Mucosa of descending colon (tissue), 3 donors: ENCODE data around the gene PTPRT. TPM values are rescaled to one million over a fixed set of nuclear protein-coding genes. Genes with fewer than 3 reads are reported as not detected.

Experiments used
- ATAC-seq: fragments of 200-7000 bp; cut with Tn5 transposase; one replicate; pipeline ENCODE4 v1.9.1; 2020; ENCODE audit warnings: mild to moderate bottlenecking, moderate library complexity
- DNase-seq, 3 donors: peaks; one replicate each; pipeline ENCODE4 v3.0.0-alpha.2; 2020
- H3K36me3 ChIP-seq: fragments of 200-600 bp; one replicate; pipeline ENCODE4 v1.8.0; 2021; ENCODE audit warnings: low read depth, mild to moderate bottlenecking
- H3K4me1 ChIP-seq: fragments of 200-600 bp; one replicate; pipeline ENCODE4 v1.8.0; 2021; ENCODE audit warnings: low read depth, mild to moderate bottlenecking
- H3K4me3 ChIP-seq: fragments of 200-600 bp; one replicate; pipeline ENCODE4 v1.8.0; 2021; ENCODE audit warnings: mild to moderate bottlenecking
- H3K9me3 ChIP-seq: fragments of 200-600 bp; one replicate; pipeline ENCODE4 v1.8.0; 2021; ENCODE audit warnings: mild to moderate bottlenecking
- intact Hi-C, 2 donors: fragments of 100-400 bp; cut with DNase I in 1 of 2; cut with micrococcal nuclease in 1 of 2; formaldehyde crosslinking; loops; one replicate each; pipeline versions ENCODE4 v1.11.0 to v1.11.1; 2022; cut with DNase I, micrococcal nuclease
- total RNA-seq, 3 donors: library from RNA; stranded (reverse); fragmentation: NEBNext Ultra II Directional in 2 of 3; extraction: Animal tissue kit (Norgen Biotek cat#: 25700) in 2 of 3; gene quantifications; one replicate each; pipeline versions ENCODE4 v1.2.1 to v1.2.4, GENCODE V29; 2021 to 2023
- TF ChIP-seq, protein P1 (sequence below): fragments of 200-600 bp; IDR thresholded peaks from one replicate; pipeline ENCODE4 v1.8.0; 2022; ENCODE audit warnings: antibody characterized with exemption, mild to moderate bottlenecking
- donor health status: DM: no; HTN: no; CAD: no; lungs with moderate emphysema.
- donor health status: DM: no; HTN: no; CAD: no.
- donor health status: DM: no; HTN: yes; CAD: no.

PTPRT gene
- total RNA-seq, 3 donors from 2014 or later = 0.19 to 0.43 (median 0.38) TPM

DNA sequence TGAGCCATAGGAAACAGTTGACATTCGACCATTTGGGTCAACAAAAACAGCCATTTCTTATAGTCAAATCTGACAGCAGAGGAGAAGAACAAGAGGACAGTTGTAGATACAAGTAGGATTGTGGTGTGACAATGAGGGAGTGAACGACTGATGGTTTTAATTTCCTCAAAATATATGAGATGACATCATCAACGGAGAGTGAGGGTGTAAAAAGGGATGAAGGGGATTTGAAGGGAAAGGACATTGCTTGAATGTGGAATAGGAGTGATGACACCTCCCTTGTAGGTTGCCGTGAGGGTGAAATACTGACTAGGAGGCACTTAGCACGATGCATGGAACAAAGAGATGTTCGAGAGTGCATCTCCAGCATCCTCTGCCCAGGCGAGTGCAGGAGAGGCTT is 1071.7 kb downstream of the PTPRT start:
- ATAC-seq (no peak), DNase-seq (no peak)
- no peak overlapping the region for H3K4me3 ChIP-seq
- no peaks in the 10 kb centered on the region for H3K4me1 ChIP-seq
- H3K36me3 ChIP-seq = no peaks in the 10 kb centered on the region
- TF ChIP-seq, protein P1, sequence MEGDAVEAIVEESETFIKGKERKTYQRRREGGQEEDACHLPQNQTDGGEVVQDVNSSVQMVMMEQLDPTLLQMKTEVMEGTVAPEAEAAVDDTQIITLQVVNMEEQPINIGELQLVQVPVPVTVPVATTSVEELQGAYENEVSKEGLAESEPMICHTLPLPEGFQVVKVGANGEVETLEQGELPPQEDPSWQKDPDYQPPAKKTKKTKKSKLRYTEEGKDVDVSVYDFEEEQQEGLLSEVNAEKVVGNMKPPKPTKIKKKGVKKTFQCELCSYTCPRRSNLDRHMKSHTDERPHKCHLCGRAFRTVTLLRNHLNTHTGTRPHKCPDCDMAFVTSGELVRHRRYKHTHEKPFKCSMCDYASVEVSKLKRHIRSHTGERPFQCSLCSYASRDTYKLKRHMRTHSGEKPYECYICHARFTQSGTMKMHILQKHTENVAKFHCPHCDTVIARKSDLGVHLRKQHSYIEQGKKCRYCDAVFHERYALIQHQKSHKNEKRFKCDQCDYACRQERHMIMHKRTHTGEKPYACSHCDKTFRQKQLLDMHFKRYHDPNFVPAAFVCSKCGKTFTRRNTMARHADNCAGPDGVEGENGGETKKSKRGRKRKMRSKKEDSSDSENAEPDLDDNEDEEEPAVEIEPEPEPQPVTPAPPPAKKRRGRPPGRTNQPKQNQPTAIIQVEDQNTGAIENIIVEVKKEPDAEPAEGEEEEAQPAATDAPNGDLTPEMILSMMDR = no peak
- intact Hi-C loops = no loop called here
- H3K9me3 ChIP-seq = no peaks in the 10 kb centered on the region

DNA sequence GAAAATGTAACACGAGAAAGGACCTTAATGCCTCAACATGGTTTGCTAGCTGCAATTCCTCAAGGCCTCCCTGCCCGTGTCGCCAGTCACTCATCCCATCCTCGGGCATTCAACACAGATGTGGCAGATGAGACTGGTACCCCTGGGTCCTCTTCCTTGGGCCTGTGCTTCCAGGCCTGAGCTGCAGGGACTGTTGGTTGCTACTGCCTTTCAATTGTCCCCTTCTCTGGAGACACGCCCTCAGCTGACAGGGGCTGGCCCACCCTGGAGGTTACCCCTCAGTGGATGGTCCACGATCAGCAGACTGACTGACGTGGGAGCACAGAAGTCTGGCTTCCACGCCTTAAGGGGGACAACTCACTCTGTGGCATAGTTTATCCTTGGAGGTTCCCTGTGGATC is 1076.5 kb downstream of the PTPRT start:
- no peaks in the 10 kb centered on the region for H3K4me1 ChIP-seq
- no peak overlapping the region for H3K4me3 ChIP-seq
- ATAC-seq (no peak), DNase-seq (no peak)
- H3K36me3 ChIP-seq = no peaks in the 10 kb centered on the region
- TF ChIP-seq, protein P1 = no peak
- intact Hi-C loops = no loop called here
- H3K9me3 ChIP-seq = no peaks in the 10 kb centered on the region

DNA sequence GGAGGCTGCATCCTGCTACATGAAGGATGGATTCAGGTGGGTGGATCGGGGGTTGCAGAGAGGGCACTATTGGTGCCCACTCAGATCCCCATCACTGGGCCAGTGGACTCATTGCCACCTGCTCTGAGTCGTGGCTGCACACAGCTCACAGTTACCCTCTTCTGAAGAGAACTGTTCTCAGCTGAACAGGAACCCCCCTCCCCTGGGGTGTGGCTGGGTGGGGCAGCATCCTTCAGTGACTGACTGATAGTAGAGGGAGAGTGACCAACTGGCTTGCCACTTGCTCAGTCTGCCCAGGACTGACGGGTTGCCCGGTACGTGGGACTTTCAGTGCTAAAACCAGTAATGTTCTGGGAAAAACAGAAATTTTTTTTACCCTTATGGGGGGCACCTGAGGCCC is 1077.5 kb downstream of the PTPRT start:
- intact Hi-C loops = no loop called here
- no peaks in the 10 kb centered on the region for H3K4me1 ChIP-seq
- ATAC-seq = no peak
- no peaks in the 10 kb centered on the region for H3K36me3 ChIP-seq
- no peak for DNase-seq
- TF ChIP-seq, protein P1 = no peak
- H3K4me3 ChIP-seq = no peak overlapping the region
- no peaks in the 10 kb centered on the region for H3K9me3 ChIP-seq

DNA sequence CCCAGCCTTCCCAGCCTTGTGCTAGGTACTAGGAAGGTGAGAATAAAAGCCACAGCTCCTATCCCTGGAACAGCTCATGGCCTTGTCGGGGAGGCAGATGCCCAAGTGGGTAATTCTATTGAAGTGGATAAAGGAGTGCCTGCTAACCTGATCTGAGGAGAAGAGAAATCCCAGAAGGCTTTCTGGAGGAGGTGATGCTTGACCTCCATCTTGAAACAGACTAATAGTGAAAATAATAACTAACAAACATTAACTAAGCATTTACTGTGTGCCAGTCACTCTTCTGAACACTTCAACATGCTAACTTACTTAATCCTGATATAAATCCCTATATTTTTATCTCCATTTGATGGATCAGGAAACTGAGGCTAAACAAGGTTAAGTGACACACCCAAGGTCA is 1078.4 kb downstream of the PTPRT start:
- intact Hi-C loops = no loop called here
- ATAC-seq (no peak), DNase-seq (no peak)
- no peaks in the 10 kb centered on the region for H3K9me3 ChIP-seq
- no peaks in the 10 kb centered on the region for H3K36me3 ChIP-seq
- no peak overlapping the region for H3K4me3 ChIP-seq
- no peaks in the 10 kb centered on the region for H3K4me1 ChIP-seq
- TF ChIP-seq, protein P1 = no peak

DNA sequence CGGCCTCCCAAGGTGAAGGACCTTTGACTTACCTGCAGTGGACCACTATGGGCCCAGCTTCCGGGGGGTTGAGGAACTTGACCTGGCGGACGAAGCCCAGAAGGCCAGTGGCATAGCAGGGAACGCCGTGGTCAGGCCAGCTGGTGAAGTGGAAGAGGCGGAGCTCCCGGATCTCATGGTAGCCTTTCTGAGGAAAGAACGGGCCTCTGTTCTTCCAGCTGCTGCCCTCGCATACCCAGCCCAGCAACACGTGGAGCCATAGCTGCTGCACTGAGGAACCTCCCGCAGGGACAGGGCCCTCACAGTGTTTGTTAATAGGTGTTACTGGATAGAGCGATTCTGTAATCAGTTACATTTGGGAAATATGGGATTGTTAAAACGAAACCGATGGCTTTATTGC is 1079.4 kb downstream of the PTPRT start:
- no peaks in the 10 kb centered on the region for H3K36me3 ChIP-seq
- no peaks in the 10 kb centered on the region for H3K4me1 ChIP-seq
- DNase-seq = no peak
- TF ChIP-seq, protein P1 = no peak
- no peaks in the 10 kb centered on the region for H3K9me3 ChIP-seq
- intact Hi-C loops = no loop called here
- no peak for ATAC-seq
- no peak overlapping the region for H3K4me3 ChIP-seq

DNA sequence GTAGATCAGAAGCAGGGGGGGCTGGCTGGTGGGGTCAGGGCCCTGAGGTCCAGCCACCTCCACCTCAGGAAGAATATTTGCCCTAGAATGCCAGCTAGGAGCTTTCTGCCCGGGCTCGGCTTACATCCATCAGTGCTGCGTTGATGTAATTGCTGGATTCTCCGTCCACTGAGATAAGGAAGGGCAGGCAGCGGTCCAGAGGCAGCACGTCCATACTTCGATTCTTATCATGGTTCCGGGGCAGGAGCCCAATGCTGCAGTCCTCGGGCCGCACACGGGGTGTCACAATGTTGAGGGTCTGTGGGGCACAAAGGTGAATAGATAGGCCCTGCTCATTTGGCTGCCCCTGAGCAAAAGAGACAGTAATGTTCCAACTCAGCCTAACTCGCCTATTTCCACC is 1087.7 kb downstream of the PTPRT start:
- TF ChIP-seq, protein P1 = no peak
- H3K4me3 ChIP-seq = no peak overlapping the region
- H3K4me1 ChIP-seq = no peaks in the 10 kb centered on the region
- intact Hi-C loops = no loop called here
- ATAC-seq (no peak), DNase-seq (no peak)
- no peaks in the 10 kb centered on the region for H3K36me3 ChIP-seq
- H3K9me3 ChIP-seq = no peaks in the 10 kb centered on the region
